Trophoblast cell (in vitro differentiated cells and primary cell): ENCODE data around the gene CYS1.

Experiments
- DNase-seq, 2 donors: peaks; one replicate each; pipeline ENCODE4 v3.0.0-alpha.2; 2016
- H2AFZ ChIP-seq: 2 replicates; pipeline ENCODE4 v1.6.1; 2013; ENCODE audit warnings: low read length, moderate library complexity, mild to moderate bottlenecking; ENCODE audit not compliant: insufficient read depth, poor library complexity
- H2AK5ac ChIP-seq: 2 replicates; pipeline ENCODE4 v1.6.1; 2013; ENCODE audit warnings: mild to moderate bottlenecking, low read length
- H2BK120ac ChIP-seq: 2 replicates; pipeline ENCODE4 v1.6.1; 2013; ENCODE audit warnings: low read length, mild to moderate bottlenecking, moderate library complexity; ENCODE audit not compliant: insufficient read depth, poor library complexity
- H2BK12ac ChIP-seq: 2 replicates; pipeline ENCODE4 v1.6.1; 2013; ENCODE audit warnings: mild to moderate bottlenecking, low read length, moderate library complexity
- H2BK5ac ChIP-seq: 2 replicates; pipeline ENCODE4 v1.6.1; 2013; ENCODE audit warnings: low read length, low read depth, moderate library complexity, mild to moderate bottlenecking; ENCODE audit not compliant: poor library complexity
- H3K14ac ChIP-seq: 2 replicates; pipeline ENCODE4 v1.6.1; 2013; ENCODE audit warnings: mild to moderate bottlenecking, low read length
- H3K18ac ChIP-seq: 2 replicates; pipeline ENCODE4 v1.6.1; 2013; ENCODE audit warnings: mild to moderate bottlenecking, low read length
- H3K23ac ChIP-seq: 2 replicates; pipeline ENCODE4 v1.6.1; 2013; ENCODE audit warnings: low read length
- H3K27ac ChIP-seq: 2 replicates; pipeline ENCODE4 v1.5.1; 2013; ENCODE audit warnings: low read depth, mild to moderate bottlenecking, inconsistent platforms, low read length, moderate library complexity
- H3K27me3 ChIP-seq: 2 replicates; pipeline ENCODE4 v1.6.1; 2013; ENCODE audit warnings: inconsistent platforms, mild to moderate bottlenecking, low read length, moderate library complexity; ENCODE audit not compliant: insufficient read depth
- H3K36me3 ChIP-seq, 2 experiments: 1 replicate in 1 of 2; 2 replicates in 1 of 2; pipeline ENCODE4 v1.6.1; 2013; ENCODE audit warnings: low read length in 2 of 2, mild to moderate bottlenecking in 2 of 2, moderate library complexity in 1 of 2; ENCODE audit not compliant: insufficient read depth in 2 of 2, control insufficient read depth in 1 of 2
- H3K4ac ChIP-seq: 2 replicates; pipeline ENCODE4 v1.6.1; 2013; ENCODE audit warnings: low read depth, mild to moderate bottlenecking, low read length, moderate library complexity
- H3K4me1 ChIP-seq, 2 experiments: 1 replicate in 1 of 2; 2 replicates in 1 of 2; pipeline ENCODE4 v1.6.1; 2013; ENCODE audit warnings: low read length in 2 of 2, mild to moderate bottlenecking in 2 of 2, moderate library complexity in 1 of 2; ENCODE audit not compliant: insufficient read depth in 2 of 2, control insufficient read depth in 1 of 2
- H3K4me2 ChIP-seq: 2 replicates; pipeline ENCODE4 v1.6.1; 2013; ENCODE audit warnings: inconsistent platforms, mild to moderate bottlenecking, low read length, moderate library complexity
- H3K4me3 ChIP-seq: 2 replicates; pipeline ENCODE4 v1.5.1; 2013; ENCODE audit warnings: mild to moderate bottlenecking, low read depth, low read length, inconsistent platforms
- H3K79me1 ChIP-seq: one replicate; pipeline ENCODE4 v1.6.1; 2013; ENCODE audit warnings: low read length
- H3K79me2 ChIP-seq: 2 replicates; pipeline ENCODE4 v1.6.1; 2013; ENCODE audit warnings: low read length, mild to moderate bottlenecking; ENCODE audit not compliant: control insufficient read depth, insufficient read depth, poor library complexity
- H3K9ac ChIP-seq: 2 replicates; pipeline ENCODE4 v1.6.1; 2013; ENCODE audit warnings: mild to moderate bottlenecking, low read length
- H3K9me3 ChIP-seq: 2 replicates; pipeline ENCODE4 v1.6.1; 2013; ENCODE audit warnings: low read depth, mild to moderate bottlenecking, control low read depth, inconsistent platforms, low read length; ENCODE audit not compliant: insufficient read depth
- H4K12ac ChIP-seq: 2 replicates; pipeline ENCODE4 v1.6.1; 2013; ENCODE audit warnings: low read depth, mild to moderate bottlenecking, low read length, moderate library complexity
- H4K8ac ChIP-seq: 2 replicates; pipeline ENCODE4 v1.6.1; 2013; ENCODE audit warnings: low read depth, mild to moderate bottlenecking, low read length, moderate library complexity
- H4K91ac ChIP-seq: one replicate; pipeline ENCODE4 v1.6.1; 2013; ENCODE audit warnings: low read depth, mild to moderate bottlenecking, low read length, moderate library complexity
- WGBS: extraction: QIAGEN DNeasy Blood & Tissue Kit; methylation state at CpG from one replicate; pipeline ENCODE4 v1.1.7; 2013; ENCODE audit warnings: missing lambda C conversion rate; ENCODE audit not compliant: insufficient read length, insufficient coverage; ENCODE audit errors: extremely low coverage; 5-methylcytosine and 5-hydroxymethylcytosine counted together

The CYS1 gene

GRCh38 chr2:10086950-10087349 is 6.7 kb upstream of the CYS1 start:
- no peak overlapping the region for H4K91ac ChIP-seq
- no CpG with 5 or more reads among the region's 4 CpGs for WGBS
- H3K79me1 ChIP-seq, result no peaks in the 10 kb centered on the region
- no peak overlapping the region for H2AK5ac ChIP-seq
- H3K4me2 ChIP-seq, result no peak overlapping the region
- no peak overlapping the region for H2BK120ac ChIP-seq
- no peak for DNase-seq
- no peak overlapping the region for H3K9ac ChIP-seq
- no peak overlapping the region for H4K12ac ChIP-seq
- no peaks in the 10 kb centered on the region for H3K79me2 ChIP-seq
- H3K27ac ChIP-seq, result no peak overlapping the region
- no peak overlapping the region for H2BK12ac ChIP-seq
- peaks cover 0 to 3% of the 10 kb centered on the region in 2 experiments for H3K4me1 ChIP-seq
- H4K8ac ChIP-seq, result no peak overlapping the region
- H2BK5ac ChIP-seq, result no peak overlapping the region
- no peaks in the 10 kb centered on the region for H3K36me3 ChIP-seq
- no peak overlapping the region for H3K14ac ChIP-seq
- no peak overlapping the region for H3K18ac ChIP-seq
- no peak overlapping the region for H3K4me3 ChIP-seq
- H3K4ac ChIP-seq, result no peak overlapping the region
- peaks cover 2% of the 10 kb centered on the region for H3K9me3 ChIP-seq
- H2AFZ ChIP-seq, result no peak overlapping the region
- H3K27me3 ChIP-seq, result no peaks in the 10 kb centered on the region
- H3K23ac ChIP-seq, result no peak overlapping the region

- Histone ChIP-seq H3K4me3 (no peak overlapping the region), H3K23ac (no peak overlapping the region), H2BK120ac (no peak overlapping the region), H3K27me3 (peaks cover 3% of the 10 kb centered on the region), H3K79me1 (peaks cover under 1% of the 10 kb centered on the region), H4K91ac (no peak overlapping the region), H3K18ac (no peak overlapping the region), H3K4me1 (peaks cover 1 to 4% of the 10 kb centered on the region in 2 experiments), H3K9ac (no peak overlapping the region), H4K12ac (no peak overlapping the region), H4K8ac (no peak overlapping the region), H3K79me2 (no peaks in the 10 kb centered on the region), H3K4me2 (no peak overlapping the region), H3K36me3 (no peaks in the 10 kb centered on the region), H2AK5ac (no peak overlapping the region), H3K9me3 (no peaks in the 10 kb centered on the region), H2BK5ac (no peak overlapping the region), H3K14ac (no peak overlapping the region), H3K4ac (no peak overlapping the region), H3K27ac (no peak overlapping the region), H2BK12ac (no peak overlapping the region), H2AFZ (no peak overlapping the region)
- no CpG with 5 or more reads among the region's 11 CpGs for WGBS
- DNase-seq, result no peak
Measured at GRCh38 chr2:10085668-10086059, 5.5 kb upstream of the CYS1 start.

- H3K4me3 ChIP-seq, result no peak overlapping the region
- H4K91ac ChIP-seq, result no peak overlapping the region
- no peak overlapping the region for H3K18ac ChIP-seq
- no peak overlapping the region for H2AFZ ChIP-seq
- peaks cover 2% of the 10 kb centered on the region for H3K79me2 ChIP-seq
- no peak overlapping the region for H2BK120ac ChIP-seq
- no peaks in the 10 kb centered on the region for H3K36me3 ChIP-seq
- peaks cover 3% of the 10 kb centered on the region for H3K79me1 ChIP-seq
- no peak overlapping the region for H3K27ac ChIP-seq
- no peak for DNase-seq
- H3K9ac ChIP-seq, result no peak overlapping the region
- H4K8ac ChIP-seq, result no peak overlapping the region
- no peak overlapping the region for H2AK5ac ChIP-seq
- H3K4ac ChIP-seq, result no peak overlapping the region
- H3K23ac ChIP-seq, result no peak overlapping the region
- no CpG with 5 or more reads among the region's 6 CpGs for WGBS
- H2BK5ac ChIP-seq, result no peak overlapping the region
- H2BK12ac ChIP-seq, result no peak overlapping the region
- no peak overlapping the region for H3K4me2 ChIP-seq
- no peak overlapping the region for H3K14ac ChIP-seq
- H3K4me1 ChIP-seq, result peaks cover 5 to 7% of the 10 kb centered on the region in 2 experiments
- H4K12ac ChIP-seq, result no peak overlapping the region
- H3K27me3 ChIP-seq, result peaks cover 8% of the 10 kb centered on the region
- no peaks in the 10 kb centered on the region for H3K9me3 ChIP-seq
Measured at GRCh38 chr2:10085043-10085667, 4.9 kb upstream of the CYS1 start.

GRCh38 chr2:10084223-10084865 is 4.1 kb upstream of the CYS1 start:
- no peaks in the 10 kb centered on the region for H3K36me3 ChIP-seq

More at GRCh38 chr2:10084223-10084865, 4.1 kb upstream of the CYS1 start:
- no peak overlapping the region for H4K91ac ChIP-seq
- H3K14ac ChIP-seq, result no peak overlapping the region
- no peak overlapping the region for H3K9ac ChIP-seq
- H3K4me3 ChIP-seq, result no peak overlapping the region
- peaks cover 3% of the 10 kb centered on the region for H3K79me1 ChIP-seq
- no peak overlapping the region for H3K27ac ChIP-seq
- no peak overlapping the region for H3K4me2 ChIP-seq
- H2BK120ac ChIP-seq, result no peak overlapping the region
- H3K4ac ChIP-seq, result no peak overlapping the region
- no peak overlapping the region for H3K23ac ChIP-seq
- peaks cover 2% of the 10 kb centered on the region for H3K79me2 ChIP-seq
- no peaks in the 10 kb centered on the region for H3K9me3 ChIP-seq
- peaks cover 8 to 12% of the 10 kb centered on the region in 2 experiments for H3K4me1 ChIP-seq
- no peak overlapping the region for H2AFZ ChIP-seq
- no peak overlapping the region for H4K8ac ChIP-seq
- no peak overlapping the region for H2BK12ac ChIP-seq
- no peak overlapping the region for H2BK5ac ChIP-seq
- WGBS, result no CpG with 5 or more reads among the region's 12 CpGs
- H2AK5ac ChIP-seq, result no peak overlapping the region
- H3K27me3 ChIP-seq, result peaks cover 15% of the 10 kb centered on the region
- no peak overlapping the region for H4K12ac ChIP-seq
- H3K18ac ChIP-seq, result no peak overlapping the region
- no peak for DNase-seq
